ENCODE measurements around the gene IER5.

IER5 gene

GRCh38 chr1:181077576-181078242 is 10.8 kb upstream of the IER5 start:
- DNase-seq: no peak

- no peak for DNase-seq
These were observed 9.1 kb upstream of the IER5 start for GRCh38 chr1:181079382-181079781.

- DNase-seq: no peak
These were observed 8.6 kb upstream of the IER5 start for GRCh38 chr1:181079920-181080319.

- DNase-seq: no peak
These were observed 7.9 kb upstream of the IER5 start for GRCh38 chr1:181080556-181080955.

- no peak for DNase-seq
These were observed 7.1 kb upstream of the IER5 start for GRCh38 chr1:181081395-181081794.

- DNase-seq: no peak
These were observed 4.5 kb upstream of the IER5 start for GRCh38 chr1:181083842-181084605.

- DNase-seq: no peak
These were observed 3.9 kb upstream of the IER5 start for GRCh38 chr1:181084606-181084969.

GRCh38 chr1:181086091-181086490 is 2.4 kb upstream of the IER5 start:
- no peak for DNase-seq

- DNase-seq: no peak
These were observed 1.6 kb upstream of the IER5 start for GRCh38 chr1:181086926-181087325.

- no peak for DNase-seq
These were observed 1.0 kb upstream of the IER5 start for GRCh38 chr1:181087400-181087901.

- no peak for DNase-seq
These were observed 646 bp downstream of the IER5 start for GRCh38 chr1:181089017-181089675.

GRCh38 chr1:181089676-181090544 is 1.4 kb downstream of the IER5 start:
- DNase-seq: peak; percentile 63

GRCh38 chr1:181090641-181091126 is 2.2 kb downstream of the IER5 start:
- DNase-seq: peak; percentile 13

GRCh38 chr1:181091309-181092040 is 3.0 kb downstream of the IER5 start:
- no peak for DNase-seq

GRCh38 chr1:181092056-181092455 is 3.6 kb downstream of the IER5 start:
- DNase-seq: no peak

- DNase-seq: no peak
These were observed 4.5 kb downstream of the IER5 start for GRCh38 chr1:181092883-181093458.

GRCh38 chr1:181094416-181095212 is 6.1 kb downstream of the IER5 start:
- no peak for DNase-seq

GRCh38 chr1:181095260-181095659 is 6.8 kb downstream of the IER5 start:
- DNase-seq: no peak

GRCh38 chr1:181095763-181096184 is 7.3 kb downstream of the IER5 start:
- no peak for DNase-seq

- no peak for DNase-seq
These were observed 8.7 kb downstream of the IER5 start for GRCh38 chr1:181097242-181097641.

Measured in activated T-cell treated with anti-CD3 and anti-CD28 coated beads for 4 hours (primary cell).